OCI-LY7 (cell line): ENCODE measurements around the gene EMP1. TPM values are rescaled to one million over a fixed set of nuclear protein-coding genes. Genes with fewer than 3 reads are reported as not detected.

ENCODE experiments used
- Bru-seq: library from RNA; stranded (reverse); fragments of 400-500 nt; gene quantifications from one replicate; lab custom pipeline; 2021; lab: Mats Ljungman, UMichigan
- BruChase-seq, 2 experiments: library from RNA; stranded (reverse); fragments of 400-500 nt; gene quantifications; one replicate each; lab custom pipeline; 2021; lab: Mats Ljungman, UMichigan
- BruUV-seq: library from RNA; stranded (reverse); fragments of 400-500 nt; replicated peaks from 2 replicates; lab custom pipeline; 2021; lab: Mats Ljungman, UMichigan
- CTCF ChIA-PET: fragments of 300-600 bp; sonication (Branson Sonifier 250); formaldehyde crosslinking; loops from one replicate; lab custom pipeline; 2022; ENCODE audit warnings: antibody characterized with exemption; ENCODE audit not compliant: unreplicated experiment; lab: Charles Lee
- POLR2A ChIA-PET: fragments of 300-600 bp; sonication (Branson Sonifier 250); formaldehyde crosslinking; loops from one replicate; lab custom pipeline; 2022; ENCODE audit warnings: antibody characterized with exemption; lab: Charles Lee
- DNase-seq: peaks from one replicate; pipeline ENCODE4 v3.0.0-alpha.2; 2015; ENCODE audit warnings: low spot score
- H2AFZ ChIP-seq: fragments of 200-600 bp; sonication (generic), shearing (Covaris generic); 2 replicates; pipeline ENCODE4 v1.6.1; 2014; ENCODE audit warnings: mild to moderate bottlenecking, antibody characterized with exemption, low read length, moderate library complexity
- H3K27ac ChIP-seq: fragments of 200-600 bp; sonication (generic); 2 replicates; pipeline ENCODE4 v1.5.1; 2014; ENCODE audit warnings: mixed run types, low read depth, mild to moderate bottlenecking, moderate library complexity, low read length, inconsistent platforms; ENCODE audit not compliant: poor library complexity, severe bottlenecking
- H3K36me3 ChIP-seq: fragments of 200-600 bp; sonication (generic); 2 replicates; pipeline ENCODE4 v1.6.1; 2014; ENCODE audit warnings: mild to moderate bottlenecking, antibody characterized with exemption, low read length, moderate library complexity, mixed read lengths; ENCODE audit not compliant: insufficient read depth
- H3K4me1 ChIP-seq: fragments of 200-600 bp; sonication (generic); 2 replicates; pipeline ENCODE4 v1.5.1; 2014; ENCODE audit warnings: mild to moderate bottlenecking, low read length; ENCODE audit not compliant: insufficient read depth, poor library complexity, severe bottlenecking
- H3K4me2 ChIP-seq: fragments of 200-600 bp; sonication (generic); 2 replicates; pipeline ENCODE4 v1.6.1; 2014; ENCODE audit warnings: mild to moderate bottlenecking, low read length
- H3K4me3 ChIP-seq: fragments of 200-600 bp; sonication (generic); 2 replicates; pipeline ENCODE4 v1.5.1; 2014; ENCODE audit warnings: mild to moderate bottlenecking, low read depth, low read length; ENCODE audit not compliant: poor library complexity, severe bottlenecking
- H3K79me2 ChIP-seq: fragments of 200-600 bp; sonication (generic); 2 replicates; pipeline ENCODE4 v1.6.1; 2016; ENCODE audit warnings: low read depth, mild to moderate bottlenecking, low read length, moderate library complexity, mixed read lengths; ENCODE audit not compliant: insufficient read depth
- H3K9me2 ChIP-seq: fragments of 200-600 bp; sonication (generic); 2 replicates; pipeline ENCODE4 v1.6.1; 2016; ENCODE audit warnings: mild to moderate bottlenecking, low read length, mixed read lengths; ENCODE audit not compliant: insufficient read depth
- H3K9me3 ChIP-seq: fragments of 200-600 bp; sonication (generic); 2 replicates; pipeline ENCODE4 v1.6.1; 2014; ENCODE audit warnings: mild to moderate bottlenecking, mixed run types, low read length, mixed read lengths
- H4K20me1 ChIP-seq: fragments of 200-600 bp; sonication (generic); 2 replicates; pipeline ENCODE4 v1.6.1; 2014; ENCODE audit warnings: mild to moderate bottlenecking, antibody characterized with exemption, low read length, moderate library complexity, mixed read lengths; ENCODE audit not compliant: insufficient read depth
- CTCF ChIP-seq: fragments of 200-600 bp; sonication (generic); conservative IDR thresholded peaks from 2 replicates; pipeline ENCODE4 v1.5.1; 2014; ENCODE audit warnings: mild to moderate bottlenecking, antibody characterized with exemption, low read length, moderate library complexity, mixed read lengths
- EZH2phosphoT487 ChIP-seq: fragments of 200-600 bp; sonication (generic); IDR thresholded peaks from 2 replicates; pipeline ENCODE4 v1.6.1; 2018; ENCODE audit warnings: low read depth, borderline replicate concordance, mild to moderate bottlenecking, mixed run types, antibody characterized with exemption, low read length, moderate library complexity, mixed read lengths
- intact Hi-C: fragments of 100-400 bp; cut with micrococcal nuclease; formaldehyde crosslinking; loops from one replicate; pipeline ENCODE4 v1.10.0; 2022; ENCODE audit not compliant: unreplicated experiment
- long read RNA-seq: library from polyadenylated mRNA; stranded (forward); transcript quantifications from one replicate; pipeline ENCODE4 v2.0.0, GENCODE V29; 2022
- total RNA-seq, 2 experiments: library from RNA; depleted of rRNA in 1 of 2; stranded (reverse); fragments of >200 nt in 1 of 2; shearing (Covaris generic) in 1 of 2; gene quantifications; 2 replicates each; pipeline ENCODE4 v1.2.3, GENCODE V29; 2014 to 2022

The EMP1 gene
- total RNA-seq (2014; rRNA removed; shearing (Covaris generic)) (0.03 TPM in 1 of 2 replicates, not detected in the other), total RNA-seq (2022) (0.40 TPM in 1 of 2 replicates, not detected in the other), Bru-seq, nascent RNA (percentile 22 among the genes with signal in this experiment), BruChase-seq, experiment 1, labeled RNA remaining after a 6-hour chase (percentile 26 among the genes with signal in this experiment), BruChase-seq, experiment 2, labeled RNA remaining after a 2-hour chase (percentile 29 among the genes with signal in this experiment)
- long read RNA-seq, result 0 reads

DNA sequence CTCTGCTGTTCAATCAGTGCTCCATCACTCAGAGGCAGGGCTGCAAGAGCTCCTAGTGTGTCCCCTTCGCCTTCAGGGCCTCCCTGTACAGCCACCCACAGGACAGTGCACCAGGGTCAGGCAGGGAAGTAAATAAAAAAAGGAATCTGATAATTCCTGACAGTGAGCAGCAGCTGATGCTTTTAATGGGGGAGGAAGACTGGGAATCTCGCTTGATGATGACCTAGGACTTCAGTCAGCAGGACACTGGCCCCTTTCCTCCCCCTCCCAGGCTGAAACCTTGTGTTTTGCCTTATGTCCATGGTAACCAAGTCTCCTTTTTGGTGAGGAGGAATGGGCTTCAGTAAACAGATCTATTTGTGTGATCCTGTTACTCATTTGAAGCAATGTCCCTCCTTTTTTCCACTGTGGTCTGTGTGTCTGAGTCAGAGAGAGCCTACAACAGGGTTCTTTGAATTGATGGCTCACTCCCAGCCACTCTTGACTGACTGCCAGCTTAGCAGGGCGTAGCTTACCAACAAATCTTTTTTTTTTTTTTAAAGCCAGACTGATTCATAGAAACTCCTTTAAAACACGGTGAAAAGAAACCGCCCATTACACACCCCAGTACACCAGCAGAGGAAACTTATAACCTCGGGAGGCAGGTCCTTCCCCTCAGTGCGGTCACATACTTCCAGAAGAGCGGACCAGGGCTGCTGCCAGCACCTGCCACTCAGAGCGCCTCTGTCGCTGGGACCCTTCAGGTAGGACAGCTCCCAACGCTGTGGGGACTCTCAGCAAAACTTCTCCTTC, at the start of gene EMP1:
Gene EMP1 (plus strand): TSS at position 597 of the 792 bp plus-strand sequence. CDS start 14,785 bp downstream, outside the sequence.
- DNase-seq, result no peak
- BruUV-seq, result no TSS peak
- Histone ChIP-seq H3K9me2 (no peaks in the 10 kb centered on the region), H3K4me2 (no peak within 1 kb of the TSS), H3K4me3 (no peak within 1 kb of the TSS), H3K27ac (no peak within 1 kb of the TSS), H4K20me1 (no peaks in the 10 kb centered on the region), H2AFZ (no peak within 1 kb of the TSS), H3K79me2 (no peaks in the 10 kb centered on the region), H3K9me3 (no peaks in the 10 kb centered on the region), H3K36me3 (no peaks in the 10 kb centered on the region), H3K4me1 (no peaks in the 10 kb centered on the region)
- no peak for TF ChIP-seq CTCF
- no peak for TF ChIP-seq EZH2phosphoT487
- ChIA-PET CTCF (no interaction called here), POLR2A (interaction anchor here (0.6 to 1.2 kb wide), 2 partner anchors 11 to 327 kb away, joined by 3 to 4 read pairs; no protein-coding TSS in a partner anchor)
- intact Hi-C loops, result no loop called here

GRCh38 chr12:13147688-13148484, 48.6 kb upstream of the EMP1 start:
- no peaks in the 10 kb centered on the region for H3K36me3 ChIP-seq
- H2AFZ ChIP-seq, result no peak overlapping the region
- TF ChIP-seq CTCF (no peak), EZH2phosphoT487 (no peak)
- no TSS peak for BruUV-seq
- H3K9me3 ChIP-seq, result no peaks in the 10 kb centered on the region
- ChIA-PET CTCF (no interaction called here), POLR2A (no interaction called here)
- no peak for DNase-seq
- H3K4me1 ChIP-seq, result no peaks in the 10 kb centered on the region
- no peaks in the 10 kb centered on the region for H4K20me1 ChIP-seq
- H3K79me2 ChIP-seq, result no peaks in the 10 kb centered on the region
- no peak overlapping the region for H3K4me2 ChIP-seq
- no peaks in the 10 kb centered on the region for H3K9me2 ChIP-seq
- no peak overlapping the region for H3K27ac ChIP-seq
- H3K4me3 ChIP-seq, result no peak overlapping the region
- intact Hi-C loops, result no loop called here
